Osteoblast (primary cell): ENCODE data around the gene PROM2. TPM values are rescaled to one million over a fixed set of nuclear protein-coding genes. Genes with fewer than 3 reads are reported as not detected.

Source experiments
- DNase-seq: peaks from one replicate; pipeline ENCODE4 v3.0.0; 2011; ENCODE audit warnings: low spot score, mixed read lengths; ENCODE audit not compliant: insufficient read length; ENCODE audit errors: missing footprints
- H2AFZ ChIP-seq: 2 replicates; pipeline ENCODE4 v1.6.0; 2011; ENCODE audit warnings: mild to moderate bottlenecking, low read length
- H3K27ac ChIP-seq: 2 replicates; pipeline ENCODE4 v1.5.1; 2011; ENCODE audit warnings: mild to moderate bottlenecking, low read depth, low read length, moderate library complexity
- H3K27me3 ChIP-seq: 2 replicates; pipeline ENCODE4 v1.6.0; 2012; ENCODE audit warnings: mild to moderate bottlenecking, control low read depth, inconsistent platforms, low read length, moderate library complexity; ENCODE audit not compliant: insufficient read depth
- H3K36me3 ChIP-seq: 2 replicates; pipeline ENCODE4 v1.5.1; 2011; ENCODE audit warnings: mild to moderate bottlenecking, low read length, control low read depth, moderate library complexity; ENCODE audit not compliant: insufficient read depth
- H3K4me1 ChIP-seq: 2 replicates; pipeline ENCODE4 v1.5.1; 2011; ENCODE audit warnings: mild to moderate bottlenecking, low read length, control low read depth, moderate library complexity; ENCODE audit not compliant: insufficient read depth
- H3K4me2 ChIP-seq: 2 replicates; pipeline ENCODE4 v1.6.0; 2011; ENCODE audit warnings: mild to moderate bottlenecking, low read length; ENCODE audit not compliant: insufficient read depth
- H3K4me3 ChIP-seq: fragments of 200-600 bp; sonication (generic); 3 replicates; pipeline ENCODE4 v1.5.1; 2012; ENCODE audit warnings: mild to moderate bottlenecking, low read length, inconsistent platforms; ENCODE audit not compliant: insufficient read depth
- H3K79me2 ChIP-seq: 2 replicates; pipeline ENCODE4 v1.6.0; 2012; ENCODE audit warnings: mild to moderate bottlenecking, low read length, control low read depth, inconsistent platforms; ENCODE audit not compliant: insufficient read depth
- H3K9me3 ChIP-seq: 2 replicates; pipeline ENCODE4 v1.5.1; 2011; ENCODE audit warnings: low read depth, low read length, control low read depth
- H4K20me1 ChIP-seq: 2 replicates; pipeline ENCODE4 v1.6.0; 2012; ENCODE audit warnings: mild to moderate bottlenecking, low read length, control low read depth; ENCODE audit not compliant: insufficient read depth
- total RNA-seq: library from RNA; depleted of rRNA; stranded (reverse); fragments of >200 nt; gene quantifications from 2 replicates; pipeline ENCODE4 v1.2.3, GENCODE V29; 2012
- TF ChIP-seq, protein P1 (sequence below): IDR thresholded peaks from 2 replicates; pipeline ENCODE4 v1.5.1; 2011; ENCODE audit warnings: mild to moderate bottlenecking, low read depth, low read length, moderate library complexity; ENCODE audit errors: extremely low read depth

Gene PROM2
- total RNA-seq, 1 donor, result 0.36 TPM

DNA sequence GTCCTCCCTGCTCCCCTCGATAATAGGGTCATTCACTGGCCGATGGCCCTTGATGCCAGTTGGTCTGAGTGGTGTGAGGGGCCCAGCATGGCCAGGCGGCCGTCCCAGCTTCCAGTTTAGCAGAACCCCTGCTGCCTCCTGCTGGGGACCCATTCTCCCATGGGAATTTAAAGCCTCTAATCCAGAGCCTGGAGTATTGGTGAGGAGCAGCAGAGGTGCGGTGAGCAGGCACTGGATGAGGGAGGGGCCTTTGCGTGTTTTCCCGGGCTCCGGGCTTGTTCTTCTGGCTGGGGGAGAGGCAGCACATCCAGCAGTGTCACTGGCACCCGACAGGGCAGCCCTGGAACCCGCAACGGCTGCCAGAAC, 40.3 kb downstream of the PROM2 start:
- no peak overlapping the region for H3K27ac ChIP-seq
- peaks cover 36% of the 10 kb centered on the region for H3K27me3 ChIP-seq
- no peaks in the 10 kb centered on the region for H3K79me2 ChIP-seq
- no peak overlapping the region for H3K4me3 ChIP-seq
- peaks cover 29% of the 10 kb centered on the region for H3K4me1 ChIP-seq
- no peak for DNase-seq
- no peaks in the 10 kb centered on the region for H3K9me3 ChIP-seq
- TF ChIP-seq, protein P1, sequence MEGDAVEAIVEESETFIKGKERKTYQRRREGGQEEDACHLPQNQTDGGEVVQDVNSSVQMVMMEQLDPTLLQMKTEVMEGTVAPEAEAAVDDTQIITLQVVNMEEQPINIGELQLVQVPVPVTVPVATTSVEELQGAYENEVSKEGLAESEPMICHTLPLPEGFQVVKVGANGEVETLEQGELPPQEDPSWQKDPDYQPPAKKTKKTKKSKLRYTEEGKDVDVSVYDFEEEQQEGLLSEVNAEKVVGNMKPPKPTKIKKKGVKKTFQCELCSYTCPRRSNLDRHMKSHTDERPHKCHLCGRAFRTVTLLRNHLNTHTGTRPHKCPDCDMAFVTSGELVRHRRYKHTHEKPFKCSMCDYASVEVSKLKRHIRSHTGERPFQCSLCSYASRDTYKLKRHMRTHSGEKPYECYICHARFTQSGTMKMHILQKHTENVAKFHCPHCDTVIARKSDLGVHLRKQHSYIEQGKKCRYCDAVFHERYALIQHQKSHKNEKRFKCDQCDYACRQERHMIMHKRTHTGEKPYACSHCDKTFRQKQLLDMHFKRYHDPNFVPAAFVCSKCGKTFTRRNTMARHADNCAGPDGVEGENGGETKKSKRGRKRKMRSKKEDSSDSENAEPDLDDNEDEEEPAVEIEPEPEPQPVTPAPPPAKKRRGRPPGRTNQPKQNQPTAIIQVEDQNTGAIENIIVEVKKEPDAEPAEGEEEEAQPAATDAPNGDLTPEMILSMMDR, result no peak
- no peak overlapping the region for H2AFZ ChIP-seq
- H3K36me3 ChIP-seq, result no peaks in the 10 kb centered on the region
- H3K4me2 ChIP-seq, result no peak overlapping the region
- H4K20me1 ChIP-seq, result peaks cover 4% of the 10 kb centered on the region

DNA sequence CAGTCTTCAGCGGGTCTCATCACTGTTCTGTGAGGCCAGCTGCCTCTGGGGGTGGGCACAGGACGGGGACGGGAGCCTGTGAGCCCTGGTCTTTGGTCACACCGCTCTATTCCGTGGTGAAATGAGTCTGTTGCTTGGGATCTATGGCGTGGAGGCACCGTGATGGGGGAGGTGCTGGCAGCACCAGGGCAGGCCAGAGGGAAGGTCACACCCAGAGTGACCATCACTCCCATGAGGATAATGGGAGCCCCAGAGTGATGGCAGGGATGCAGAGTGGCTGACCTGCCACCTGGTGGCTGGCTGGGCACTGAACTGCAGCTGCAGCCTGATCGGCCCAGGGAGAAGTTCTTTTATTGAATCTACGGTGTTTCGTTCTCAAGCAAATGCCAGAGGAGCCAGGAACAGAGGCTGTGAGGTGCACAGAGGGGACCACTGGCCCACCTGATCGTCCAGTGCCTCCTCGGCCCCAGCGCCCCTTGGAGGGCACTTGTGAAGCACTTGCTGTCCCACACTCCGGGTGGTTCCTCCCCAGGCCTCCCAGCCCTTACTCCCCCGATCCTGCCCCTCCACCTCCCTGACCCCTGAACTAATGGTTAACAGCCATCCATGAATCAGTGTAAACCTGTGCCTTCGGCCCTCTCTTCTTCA, 40.8 kb downstream of the PROM2 start:
- Histone ChIP-seq H2AFZ (no peak overlapping the region), H3K4me2 (no peak overlapping the region), H3K27me3 (peaks cover 32% of the 10 kb centered on the region), H3K4me3 (no peak overlapping the region), H3K36me3 (no peaks in the 10 kb centered on the region), H4K20me1 (peaks cover 4% of the 10 kb centered on the region), H3K79me2 (no peaks in the 10 kb centered on the region), H3K27ac (no peak overlapping the region), H3K4me1 (peaks cover 29% of the 10 kb centered on the region), H3K9me3 (no peaks in the 10 kb centered on the region)
- peak; percentile 94 for DNase-seq
- TF ChIP-seq, protein P1, result peak; percentile 64

DNA sequence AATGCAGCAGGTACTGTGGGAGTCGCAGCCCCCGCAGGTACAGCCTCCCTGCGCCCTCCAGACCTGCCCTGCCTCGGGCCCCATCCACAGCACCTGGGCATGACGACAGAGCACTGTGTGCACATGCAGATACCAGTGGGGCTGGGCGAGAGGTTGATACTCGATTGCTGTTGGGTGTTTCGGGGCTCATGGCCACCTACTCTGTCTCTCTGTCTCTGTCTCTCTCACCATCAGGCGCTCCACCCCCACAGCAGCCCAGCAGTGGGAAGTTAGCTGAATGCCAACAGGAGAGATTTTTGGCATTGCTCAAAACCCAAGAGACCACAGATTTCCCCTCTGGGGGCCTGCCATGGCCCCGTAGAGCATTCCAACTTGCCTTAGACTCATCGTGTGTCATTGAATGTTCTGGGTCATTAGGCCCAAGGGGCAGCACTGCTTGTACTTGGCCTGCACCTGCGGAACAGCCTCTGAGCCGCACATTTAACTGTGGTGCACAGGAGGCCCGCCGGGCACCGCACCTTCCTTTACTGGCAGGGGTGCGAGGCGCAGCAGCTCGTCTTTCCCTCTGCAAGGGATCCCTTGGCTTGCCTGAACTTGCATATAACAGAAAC, 41.7 kb downstream of the PROM2 start:
- Histone ChIP-seq H3K4me1 (peaks cover 29% of the 10 kb centered on the region), H2AFZ (no peak overlapping the region), H3K27me3 (peaks cover 25% of the 10 kb centered on the region), H3K4me3 (no peak overlapping the region), H3K36me3 (no peaks in the 10 kb centered on the region), H4K20me1 (peaks cover 4% of the 10 kb centered on the region), H3K27ac (peak overlapping the region; percentile 45), H3K4me2 (peak overlapping the region; percentile 54), H3K79me2 (no peaks in the 10 kb centered on the region), H3K9me3 (no peaks in the 10 kb centered on the region)
- peak; percentile 93 for DNase-seq
- TF ChIP-seq, protein P1, result no peak

DNA sequence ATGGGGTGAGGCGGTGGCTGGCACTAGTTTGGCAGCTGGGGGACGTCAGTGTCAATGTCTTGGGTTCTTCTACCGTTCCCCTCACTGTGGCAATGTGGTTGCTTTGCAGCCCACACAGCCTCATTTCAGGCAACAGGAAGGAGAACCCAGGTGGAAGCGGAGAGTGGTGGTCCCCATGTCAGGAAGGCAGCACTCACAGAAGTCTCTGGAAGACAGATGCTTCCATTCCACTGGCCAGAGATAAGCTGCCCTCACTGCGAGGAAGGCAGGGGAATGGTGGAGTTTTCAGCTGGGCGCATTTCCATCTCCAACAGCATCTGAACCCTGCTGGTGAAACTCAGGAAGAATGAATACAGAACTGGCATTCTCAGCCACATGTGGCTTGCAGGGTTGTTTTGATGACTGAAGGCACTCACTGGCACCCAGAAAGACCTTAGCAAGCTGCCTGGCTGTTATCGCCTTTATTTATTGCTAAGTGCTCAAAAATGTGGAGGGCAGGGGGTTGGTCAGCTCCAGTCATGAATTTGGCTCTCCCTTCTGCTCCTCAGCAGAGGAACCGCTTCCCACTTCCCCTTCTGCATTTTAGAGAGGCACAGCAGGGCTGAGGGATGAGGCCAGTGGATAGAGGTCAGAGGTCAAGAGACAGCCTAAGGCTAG, 42.3 kb downstream of the PROM2 start:
- H3K36me3 ChIP-seq, result no peaks in the 10 kb centered on the region
- H3K79me2 ChIP-seq, result no peaks in the 10 kb centered on the region
- H3K27me3 ChIP-seq, result peaks cover 19% of the 10 kb centered on the region
- peak; percentile 95 for DNase-seq
- H3K9me3 ChIP-seq, result no peaks in the 10 kb centered on the region
- H3K4me2 ChIP-seq, result peak overlapping the region; percentile 54
- TF ChIP-seq, protein P1, result no peak
- peak overlapping the region; percentile 45 for H3K27ac ChIP-seq
- no peak overlapping the region for H3K4me3 ChIP-seq
- no peak overlapping the region for H2AFZ ChIP-seq
- H4K20me1 ChIP-seq, result peaks cover 4% of the 10 kb centered on the region
- H3K4me1 ChIP-seq, result peaks cover 29% of the 10 kb centered on the region
